ENCODE measurements around the gene SPNS1.
"Not testable (repeated sequence)": the region's sequence is repeated elsewhere in the genome, so short reads cannot be mapped to it uniquely, and the experiment has no call there.

Gene SPNS1

GRCh38 chr16:28933171-28933570 is 41.4 kb upstream of the SPNS1 start:
- Histone ChIP-seq H3K36me3 (ENCODE audit: insufficient read depth, low read length) (no peaks in the 10 kb centered on the region), H3K9ac (ENCODE audit: insufficient read length) (no peak overlapping the region), H3K9me3 (ENCODE audit: low read depth, low read length) (no peaks in the 10 kb centered on the region), H3K27ac (no peak overlapping the region), H3K4me3 (no peak overlapping the region)
- no peak for DNase-seq (ENCODE audit: low read depth, low spot score)
- TF ChIP-seq FOXP2 (optimal IDR thresholded peaks at IDR 0.05; ENCODE audit: control extremely low read depth, extremely low read length, insufficient read depth) (no peak), POLR2AphosphoS5 (IDR thresholded peaks at IDR 0.05; ENCODE audit: borderline replicate concordance, low read depth, low read length) (no peak), EZH2 (IDR thresholded peaks at IDR 0.05) (no peak)

DNA sequence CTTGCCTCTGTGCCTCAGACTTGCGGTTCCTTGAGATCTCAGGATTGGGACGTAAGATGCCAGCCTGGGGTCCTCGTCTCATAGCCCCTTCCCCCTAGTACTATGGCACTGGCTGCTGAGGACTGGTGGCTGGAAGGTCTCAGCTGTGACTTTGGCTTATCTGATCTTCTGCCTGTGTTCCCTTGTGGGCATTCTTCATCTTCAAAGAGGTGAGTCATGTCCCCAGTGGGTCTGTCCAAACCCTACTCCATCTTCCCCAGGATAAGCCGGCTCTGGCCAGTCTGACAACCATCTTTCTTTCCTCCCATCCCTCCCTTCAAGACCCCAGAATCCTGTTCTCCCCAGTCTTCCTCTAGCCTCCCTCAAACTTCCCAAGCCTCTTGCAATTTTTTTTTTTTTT is 39.2 kb upstream of the SPNS1 start:
- no peak for TF ChIP-seq POLR2AphosphoS5 (IDR thresholded peaks at IDR 0.05; ENCODE audit: borderline replicate concordance, low read depth, low read length)
- no peak for TF ChIP-seq EZH2 (IDR thresholded peaks at IDR 0.05)
- no peak for TF ChIP-seq FOXP2 (optimal IDR thresholded peaks at IDR 0.05; ENCODE audit: control extremely low read depth, extremely low read length, insufficient read depth)
- Histone ChIP-seq H3K9me3 (ENCODE audit: low read depth, low read length) (no peaks in the 10 kb centered on the region), H3K36me3 (ENCODE audit: insufficient read depth, low read length) (no peaks in the 10 kb centered on the region), H3K27ac (no peak overlapping the region), H3K9ac (ENCODE audit: insufficient read length) (no peak overlapping the region), H3K4me3 (no peak overlapping the region)
- DNase-seq (ENCODE audit: low read depth, low spot score): no peak

- peak overlapping the region; percentile 73 for H3K4me3 ChIP-seq
- H3K9me3 ChIP-seq (ENCODE audit: low read depth, low read length): no peaks in the 10 kb centered on the region
- peak overlapping the region; percentile 60 for H3K9ac ChIP-seq (ENCODE audit: insufficient read length)
- TF ChIP-seq POLR2AphosphoS5 (IDR thresholded peaks at IDR 0.05; ENCODE audit: borderline replicate concordance, low read depth, low read length) (no peak), FOXP2 (optimal IDR thresholded peaks at IDR 0.05; ENCODE audit: control extremely low read depth, extremely low read length, insufficient read depth) (no peak), EZH2 (IDR thresholded peaks at IDR 0.05) (no peak)
- no peak for DNase-seq (ENCODE audit: low read depth, low spot score)
- no peaks in the 10 kb centered on the region for H3K36me3 ChIP-seq (ENCODE audit: insufficient read depth, low read length)
- no peak overlapping the region for H3K27ac ChIP-seq
Observed at GRCh38 chr16:28935924-28936783, 38.4 kb upstream of the SPNS1 start.

- Histone ChIP-seq H3K27ac (no peak overlapping the region), H3K36me3 (ENCODE audit: insufficient read depth, low read length) (no peaks in the 10 kb centered on the region)
- TF ChIP-seq POLR2AphosphoS5 (IDR thresholded peaks at IDR 0.05; ENCODE audit: borderline replicate concordance, low read depth, low read length): no peak
- no peak for TF ChIP-seq EZH2 (IDR thresholded peaks at IDR 0.05)
- TF ChIP-seq FOXP2 (optimal IDR thresholded peaks at IDR 0.05; ENCODE audit: control extremely low read depth, extremely low read length, insufficient read depth): no peak
Observed at GRCh38 chr16:28936784-28937155, 37.8 kb upstream of the SPNS1 start.

GRCh38 chr16:28937222-28937876 is 37.2 kb upstream of the SPNS1 start:
- no peak overlapping the region for H3K4me3 ChIP-seq
- no peaks in the 10 kb centered on the region for H3K36me3 ChIP-seq (ENCODE audit: insufficient read depth, low read length)
- H3K9ac ChIP-seq (ENCODE audit: insufficient read length): no peak overlapping the region

More at GRCh38 chr16:28936784-28937155, 37.8 kb upstream of the SPNS1 start:
- Histone ChIP-seq H3K9ac (ENCODE audit: insufficient read length) (no peak overlapping the region), H3K4me3 (no peak overlapping the region; the same call in 1 of the 2 replicates), H3K9me3 (ENCODE audit: low read depth, low read length) (no peaks in the 10 kb centered on the region)
- no peak for DNase-seq (ENCODE audit: low read depth, low spot score)

DNA sequence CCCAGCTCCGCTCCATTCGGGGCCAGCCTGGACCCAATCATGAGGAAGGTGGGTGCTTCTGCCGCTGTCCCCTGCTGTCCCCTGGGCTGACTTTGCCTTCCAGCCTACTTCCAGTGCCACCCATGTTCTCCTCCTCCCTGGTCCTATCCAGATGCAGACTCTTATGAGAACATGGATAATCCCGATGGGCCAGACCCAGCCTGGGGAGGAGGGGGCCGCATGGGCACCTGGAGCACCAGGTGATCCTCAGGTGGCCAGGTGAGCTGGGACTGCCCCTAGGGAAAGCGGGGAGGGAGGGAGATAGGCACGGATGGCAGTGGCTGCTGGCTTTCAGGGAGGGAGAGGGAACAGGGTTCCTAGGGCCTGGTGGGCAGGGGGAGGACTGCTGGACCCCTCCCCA is 35.9 kb upstream of the SPNS1 start:
- TF ChIP-seq FOXP2 (optimal IDR thresholded peaks at IDR 0.05; ENCODE audit: control extremely low read depth, extremely low read length, insufficient read depth) (no peak), EZH2 (IDR thresholded peaks at IDR 0.05) (no peak), POLR2AphosphoS5 (IDR thresholded peaks at IDR 0.05; ENCODE audit: borderline replicate concordance, low read depth, low read length) (no peak)
- Histone ChIP-seq H3K27ac (no peak overlapping the region), H3K36me3 (ENCODE audit: insufficient read depth, low read length) (no peaks in the 10 kb centered on the region), H3K4me3 (no peak overlapping the region), H3K9me3 (ENCODE audit: low read depth, low read length) (no peaks in the 10 kb centered on the region), H3K9ac (ENCODE audit: insufficient read length) (no peak overlapping the region)
- no peak for DNase-seq (ENCODE audit: low read depth, low spot score)

More at GRCh38 chr16:28937222-28937876, 37.2 kb upstream of the SPNS1 start:
- no peak for TF ChIP-seq EZH2 (IDR thresholded peaks at IDR 0.05)
- no peak for TF ChIP-seq FOXP2 (optimal IDR thresholded peaks at IDR 0.05; ENCODE audit: control extremely low read depth, extremely low read length, insufficient read depth)
- no peak for TF ChIP-seq POLR2AphosphoS5 (IDR thresholded peaks at IDR 0.05; ENCODE audit: borderline replicate concordance, low read depth, low read length)
- Histone ChIP-seq H3K9me3 (ENCODE audit: low read depth, low read length) (no peaks in the 10 kb centered on the region), H3K27ac (no peak overlapping the region)
- DNase-seq (ENCODE audit: low read depth, low spot score): no peak

DNA sequence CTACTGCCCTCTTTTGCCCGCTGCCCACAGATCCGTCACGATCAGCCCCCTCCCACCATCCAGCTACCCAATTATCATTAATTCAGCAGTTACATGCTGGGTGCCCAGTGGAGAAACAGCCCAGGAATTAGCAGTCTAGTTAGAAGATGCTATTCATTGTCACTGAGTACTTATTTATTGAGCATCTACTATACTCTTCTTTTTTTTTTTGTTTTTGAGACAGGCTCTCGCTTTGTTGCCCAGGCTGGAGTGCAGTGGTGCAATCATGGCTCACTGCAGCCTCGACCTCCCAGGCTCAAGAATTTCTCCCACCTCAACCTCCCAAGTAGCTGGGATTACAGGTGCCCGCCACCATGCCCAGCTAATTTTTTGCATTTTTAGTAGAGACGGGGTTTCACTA is 34.8 kb upstream of the SPNS1 start:
- not testable (repeated sequence) for H3K9ac ChIP-seq (ENCODE audit: insufficient read length); H3K36me3 ChIP-seq (ENCODE audit: insufficient read depth, low read length); H3K4me3 ChIP-seq; DNase-seq (ENCODE audit: low read depth, low spot score); H3K9me3 ChIP-seq (ENCODE audit: low read depth, low read length); H3K27ac ChIP-seq

GRCh38 chr16:28943281-28943680 is 31.3 kb upstream of the SPNS1 start:
- Histone ChIP-seq H3K36me3 (ENCODE audit: insufficient read depth, low read length) (no peaks in the 10 kb centered on the region), H3K27ac (no peak overlapping the region), H3K9ac (ENCODE audit: insufficient read length) (no peak overlapping the region), H3K4me3 (no peak overlapping the region), H3K9me3 (ENCODE audit: low read depth, low read length) (no peaks in the 10 kb centered on the region)
- no peak for DNase-seq (ENCODE audit: low read depth, low spot score)
- no peak for TF ChIP-seq EZH2 (IDR thresholded peaks at IDR 0.05)
- no peak for TF ChIP-seq FOXP2 (optimal IDR thresholded peaks at IDR 0.05; ENCODE audit: control extremely low read depth, extremely low read length, insufficient read depth)
- TF ChIP-seq POLR2AphosphoS5 (IDR thresholded peaks at IDR 0.05; ENCODE audit: borderline replicate concordance, low read depth, low read length): no peak
